ENCODE measurements around the gene CHST11.

The CHST11 gene

GRCh38 chr12:104635607-104636343 lies 179.0 kb downstream of the CHST11 start:
- no peak for DNase-seq

GRCh38 chr12:104636496-104636895 lies 179.7 kb downstream of the CHST11 start:
- no peak for DNase-seq

- no peak for DNase-seq
Measured at GRCh38 chr12:104637604-104638003, 180.9 kb downstream of the CHST11 start.

GRCh38 chr12:104638218-104638850 lies 181.6 kb downstream of the CHST11 start:
- no peak for DNase-seq

GRCh38 chr12:104638851-104639240 lies 182.1 kb downstream of the CHST11 start:
- no peak for DNase-seq

- no peak for DNase-seq
Measured at GRCh38 chr12:104640956-104641355, 184.2 kb downstream of the CHST11 start.

GRCh38 chr12:104641862-104642261 lies 185.1 kb downstream of the CHST11 start:
- DNase-seq, result no peak

GRCh38 chr12:104643093-104643818 lies 186.5 kb downstream of the CHST11 start:
- no peak for DNase-seq

GRCh38 chr12:104643819-104644669 lies 187.3 kb downstream of the CHST11 start:
- DNase-seq, result no peak

GRCh38 chr12:104648756-104649155 lies 192.0 kb downstream of the CHST11 start:
- DNase-seq, result no peak

- no peak for DNase-seq
Measured at GRCh38 chr12:104649217-104649824, 192.6 kb downstream of the CHST11 start.

- DNase-seq, result no peak
Measured at GRCh38 chr12:104649921-104650320, 193.2 kb downstream of the CHST11 start.

GRCh38 chr12:104650541-104650940 lies 193.8 kb downstream of the CHST11 start:
- no peak for DNase-seq

- no peak for DNase-seq
Measured at GRCh38 chr12:104651811-104652210, 195.1 kb downstream of the CHST11 start.

- no peak for DNase-seq
Measured at GRCh38 chr12:104652358-104652757, 195.6 kb downstream of the CHST11 start.

GRCh38 chr12:104652910-104653309 lies 196.2 kb downstream of the CHST11 start:
- DNase-seq, result no peak

GRCh38 chr12:104653730-104654664 lies 197.2 kb downstream of the CHST11 start:
- DNase-seq, result no peak

GRCh38 chr12:104654665-104655609 lies 198.2 kb downstream of the CHST11 start:
- no peak for DNase-seq

- no peak for DNase-seq
Measured at GRCh38 chr12:104656383-104656782, 199.6 kb downstream of the CHST11 start.

GRCh38 chr12:104656921-104657320 lies 200.2 kb downstream of the CHST11 start:
- DNase-seq, result peak; percentile 38
